Left lobe of liver (tissue), 2 donors: Measurements from ENCODE around the gene SCN4A. TPM values are rescaled to one million over a fixed set of nuclear protein-coding genes. Genes with fewer than 3 reads are reported as not detected.
"Not testable (repeated sequence)": the region's sequence is repeated elsewhere in the genome, so short reads cannot be mapped to it uniquely, and the experiment has no call there.

ENCODE experiments used
- ATAC-seq: fragments of 200-7000 bp; cut with Tn5 transposase; one replicate; pipeline ENCODE4 v1.9.1; 2020; ENCODE audit warnings: mild to moderate bottlenecking, moderate library complexity
- DNase-seq: peaks from one replicate; pipeline ENCODE4 v3.0.0-alpha.2; 2020; ENCODE audit warnings: low spot score
- total RNA-seq: library from RNA; stranded (reverse); gene quantifications from one replicate; pipeline ENCODE4 v1.2.1, GENCODE V29; 2021
- donor health status: DM: no; HTN: no; CAD: no; lungs with moderate emphysema.
- donor health status: DM: no; HTN: yes; CAD: no.

SCN4A gene
- total RNA-seq, 1 donor from 2014 or later = 0.10 TPM

- DNase-seq (no peak), ATAC-seq (peak; percentile 39)
Observed at GRCh38 chr17:63918305-63918704, 54.4 kb downstream of the SCN4A start.

GRCh38 chr17:63917646-63918045, 55.1 kb downstream of the SCN4A start:
- DNase-seq (no peak), ATAC-seq (no peak)

- not testable (repeated sequence) for DNase-seq, ATAC-seq
Observed at GRCh38 chr17:63917206-63917605, 55.5 kb downstream of the SCN4A start.

DNA sequence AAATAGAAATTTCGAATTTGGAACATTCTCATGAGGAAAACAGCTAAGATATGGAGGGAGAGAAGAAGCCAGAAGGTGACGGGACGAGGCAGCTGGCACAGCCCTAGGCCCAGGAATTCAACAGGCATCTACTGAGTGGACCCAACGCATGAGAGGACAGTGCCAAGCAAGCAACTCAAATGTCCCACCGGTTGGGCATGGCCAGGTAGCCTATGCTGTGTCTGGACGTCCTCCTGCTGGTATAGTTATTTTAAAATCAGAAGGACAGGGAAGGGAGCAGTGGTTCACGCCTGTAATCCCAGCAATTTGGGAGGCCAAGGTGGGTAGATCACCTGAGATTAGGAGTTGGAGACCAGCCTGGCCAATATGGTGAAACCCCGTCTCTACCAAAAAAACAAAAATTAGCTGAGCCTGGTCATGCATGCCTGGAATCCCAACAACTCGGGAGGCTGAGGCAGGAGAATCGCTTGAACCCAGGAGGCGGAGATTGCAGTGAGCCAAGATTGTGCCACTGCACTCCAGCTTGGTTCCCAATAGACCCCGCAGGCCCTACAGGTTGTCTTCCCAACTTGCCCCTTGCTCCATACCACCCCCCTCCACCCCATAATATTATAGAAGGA, 56.0 kb downstream of the SCN4A start:
- ATAC-seq = no peak
- DNase-seq = no peak

- ATAC-seq, DNase-seq: not testable (repeated sequence)
Observed at GRCh38 chr17:63915753-63916152, 57.0 kb downstream of the SCN4A start.

- no peak for DNase-seq
- no peak for ATAC-seq
Observed at GRCh38 chr17:63914471-63914870, 58.2 kb downstream of the SCN4A start.

- DNase-seq = no peak
- peak; percentile 89 for ATAC-seq
Observed at GRCh38 chr17:63911657-63912100, 61.0 kb downstream of the SCN4A start.

DNA sequence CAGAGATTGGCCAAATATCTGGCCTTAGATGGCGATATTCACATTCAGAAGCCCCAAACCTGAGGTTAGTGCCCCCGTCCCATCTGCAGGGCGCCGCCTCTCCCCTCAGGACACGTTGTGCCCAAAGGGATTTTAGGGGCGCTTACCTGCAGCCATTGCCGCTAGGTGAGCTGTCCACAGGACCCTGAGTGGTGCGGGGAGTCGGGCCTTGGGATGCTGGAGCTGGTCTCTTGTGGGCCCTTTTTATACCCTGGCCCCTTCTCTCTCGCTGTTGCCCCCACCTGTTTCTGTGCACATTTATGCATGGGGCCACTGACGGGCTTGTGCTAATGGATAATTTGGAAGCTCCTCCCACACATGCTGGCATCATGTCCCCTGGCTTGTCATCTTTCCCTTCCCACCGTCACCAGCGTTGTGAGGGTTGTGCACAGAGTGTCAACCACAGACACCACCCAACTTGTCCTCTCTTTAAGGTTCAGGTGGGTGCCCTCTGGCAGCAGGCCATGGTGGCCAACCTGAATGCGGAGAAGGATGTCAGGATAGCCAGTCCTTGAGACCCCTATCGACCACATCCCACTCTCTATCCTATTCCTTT, 61.6 kb downstream of the SCN4A start, which contains the start of gene CSHL1:
TSS of gene CSHL1 (minus strand) at position 218 of the 595 bp plus-strand sequence. CDS start at position 156, 62 bp downstream.
- DNase-seq = no peak

GRCh38 chr17:63910096-63910495, 62.6 kb downstream of the SCN4A start:
- DNase-seq (no peak), ATAC-seq (no peak)

More for the DNA sequence above, 61.6 kb downstream of the SCN4A start, which contains the start of gene CSHL1:
- ATAC-seq = no peak

DNA sequence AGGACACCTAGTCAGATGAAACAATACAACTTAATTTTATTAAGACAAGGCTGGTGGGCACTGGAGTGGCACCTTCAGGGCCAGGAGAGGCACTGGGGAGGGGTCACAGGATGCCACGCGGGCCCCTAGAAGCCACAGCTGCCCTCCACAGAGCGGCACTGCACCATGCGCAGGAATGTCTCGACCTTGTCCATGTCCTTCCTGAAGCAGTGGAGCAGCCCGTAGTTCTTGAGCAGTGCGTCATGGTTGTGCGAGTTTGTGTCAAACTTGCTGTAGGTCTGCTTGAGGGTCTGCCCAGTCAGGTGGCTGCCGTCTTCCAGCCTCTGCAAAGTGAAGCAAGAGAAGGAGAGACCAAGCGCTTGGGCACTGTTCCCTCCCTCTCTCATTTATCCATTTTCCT, 63.1 kb downstream of the SCN4A start:
- DNase-seq, ATAC-seq: not testable (repeated sequence)

GRCh38 chr17:63907161-63907778, 65.4 kb downstream of the SCN4A start:
- ATAC-seq, DNase-seq: not testable (repeated sequence)

DNA sequence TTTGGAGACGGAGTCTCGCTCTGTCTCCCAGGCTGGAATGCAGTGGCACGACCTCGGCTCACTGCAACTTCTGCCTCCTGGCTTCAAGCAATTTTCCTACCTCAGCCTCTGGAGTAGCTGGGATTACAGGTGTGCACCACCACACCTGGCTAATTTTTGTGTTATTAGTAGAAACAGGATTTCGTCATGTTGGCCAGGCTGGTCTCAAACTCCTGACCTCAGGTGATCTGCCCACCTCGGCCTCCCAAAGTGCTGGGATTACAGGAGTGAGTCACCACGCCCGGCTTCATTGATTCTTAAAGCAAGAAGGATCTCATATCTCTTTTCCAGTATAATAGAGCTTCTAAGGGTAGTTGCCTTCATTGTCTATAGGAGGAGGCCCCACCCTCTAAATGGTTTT, 67.9 kb downstream of the SCN4A start:
- ATAC-seq, DNase-seq: not testable (repeated sequence)

GRCh38 chr17:63903787-63904201, 68.9 kb downstream of the SCN4A start:
- ATAC-seq = peak; percentile 74
- DNase-seq = not testable (repeated sequence)

- not testable (repeated sequence) for ATAC-seq, DNase-seq
Observed at GRCh38 chr17:63901971-63902370, 70.7 kb downstream of the SCN4A start.

- DNase-seq, ATAC-seq: not testable (repeated sequence)
Observed at GRCh38 chr17:63898899-63899798, 73.6 kb downstream of the SCN4A start.

DNA sequence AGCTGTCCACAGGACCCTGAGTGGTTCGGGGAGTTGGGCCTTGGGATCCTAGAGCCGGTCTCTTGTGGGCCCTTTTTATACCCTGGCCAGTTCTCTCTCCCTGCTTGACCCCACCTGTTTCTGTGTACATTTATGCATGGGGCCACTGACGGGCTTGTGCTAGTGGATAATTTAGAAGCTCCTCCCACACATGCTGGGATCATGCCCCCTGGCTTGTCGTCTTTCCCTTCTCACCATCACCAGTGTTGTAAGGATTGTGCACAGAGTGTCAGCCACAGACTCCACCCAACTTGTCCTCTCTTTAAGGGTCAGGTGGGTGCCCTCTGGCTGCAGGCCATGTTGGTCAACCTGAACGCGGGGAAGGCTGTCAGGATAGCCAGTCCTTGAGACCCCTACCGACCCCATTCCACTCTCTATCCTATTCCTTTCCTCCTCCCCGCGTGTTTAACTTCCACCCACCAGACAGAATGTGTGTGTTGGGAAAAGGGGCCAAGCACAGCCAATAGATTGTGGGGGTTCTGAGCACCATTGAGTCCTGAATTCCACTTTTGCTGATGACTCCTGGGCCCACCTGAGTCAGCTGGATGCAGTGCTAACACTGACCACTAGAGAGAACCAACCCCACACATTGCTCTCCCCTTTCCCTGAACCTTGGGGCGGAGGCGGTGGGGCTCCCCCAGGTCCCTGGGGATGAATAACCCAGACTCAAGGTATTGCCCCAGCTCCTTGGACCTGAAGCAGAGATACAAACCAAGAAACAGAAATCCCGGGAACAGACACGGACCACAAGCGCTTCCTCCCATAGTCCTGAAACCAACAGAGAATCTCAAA, 76.0 kb downstream of the SCN4A start, which contains the start of gene CSH1:
TSS of gene CSH1 (minus strand) at position 51 of the 831 bp plus-strand sequence. CDS start 63 bp downstream, outside the sequence.
- DNase-seq, ATAC-seq: not testable (repeated sequence)

- ATAC-seq, DNase-seq: not testable (repeated sequence)
Observed at GRCh38 chr17:63894821-63895220, 77.9 kb downstream of the SCN4A start.

- DNase-seq, ATAC-seq: not testable (repeated sequence)
Observed at GRCh38 chr17:63894021-63894420, 78.7 kb downstream of the SCN4A start.

DNA sequence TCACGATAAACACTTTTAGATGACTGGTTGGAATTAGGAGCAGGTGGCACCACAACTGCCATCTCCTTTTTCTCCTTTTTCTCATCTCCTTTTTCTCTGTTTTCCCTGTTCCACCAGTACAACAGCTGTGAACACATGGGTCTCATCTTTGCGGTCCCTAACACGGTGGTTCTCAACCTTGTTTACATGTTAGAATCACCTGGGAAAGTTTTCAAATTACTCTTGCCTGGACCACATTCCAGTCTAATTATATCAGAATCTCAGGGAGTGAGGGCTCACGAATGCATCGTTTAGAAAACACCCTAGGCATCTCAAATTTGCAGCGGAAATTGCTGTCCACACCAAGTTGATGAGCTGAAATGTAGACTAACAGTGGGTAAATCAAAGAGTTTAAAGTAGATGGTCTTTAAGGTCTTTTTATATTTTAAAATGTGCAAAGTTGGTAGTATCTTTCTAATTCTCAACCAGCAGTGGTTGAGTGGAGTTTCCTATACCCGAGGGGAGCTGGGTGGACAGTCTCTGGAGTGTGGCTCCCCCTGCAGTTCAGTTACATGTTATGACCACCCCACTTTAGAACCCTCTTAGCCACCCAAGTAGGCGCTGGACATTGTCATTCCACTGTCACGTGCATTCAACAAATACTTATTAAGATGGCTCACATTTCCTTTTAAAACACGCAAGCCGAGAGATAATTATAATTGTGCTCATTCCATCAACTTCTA, 80.2 kb downstream of the SCN4A start:
- DNase-seq, ATAC-seq: not testable (repeated sequence)
